CD4-positive, alpha-beta T cell treated with Interleukin-1 beta for 1 hour (primary cell): Measurements from ENCODE around the gene P4HA2.
"Not testable (repeated sequence)": the region's sequence is repeated elsewhere in the genome, so short reads cannot be mapped to it uniquely, and the experiment has no call there.

ENCODE experiments used
- DNase-seq, 2 donors: peaks; one replicate each; pipeline ENCODE4 v3.0.0-alpha.2; 2020 to 2022

Gene P4HA2

DNA sequence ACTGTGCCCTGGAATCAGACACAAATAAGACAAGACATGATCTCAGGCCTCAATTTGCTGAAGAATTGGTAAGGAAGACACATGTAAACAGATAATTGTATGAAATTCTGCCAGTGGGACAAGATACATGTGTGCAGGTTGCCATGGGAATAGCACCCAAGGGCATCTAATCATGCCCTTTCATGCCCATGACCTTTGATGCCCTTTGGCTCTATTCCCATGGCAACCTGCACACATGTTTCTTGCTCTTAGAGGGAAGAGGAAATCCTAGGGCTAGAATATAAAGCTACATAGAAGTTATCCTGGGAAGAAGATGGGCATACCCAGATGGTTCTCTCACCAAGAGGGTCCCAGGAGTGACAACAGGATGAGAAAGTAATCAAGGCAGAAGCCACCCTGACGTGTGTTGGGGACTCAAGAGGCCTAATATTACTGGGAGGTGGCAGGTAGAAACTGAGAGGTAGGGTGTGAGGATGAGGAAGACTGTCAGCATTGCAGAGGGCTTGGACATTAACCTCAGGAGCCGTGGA is 34.4 kb downstream of the P4HA2 start:
- DNase-seq, result no peak

DNA sequence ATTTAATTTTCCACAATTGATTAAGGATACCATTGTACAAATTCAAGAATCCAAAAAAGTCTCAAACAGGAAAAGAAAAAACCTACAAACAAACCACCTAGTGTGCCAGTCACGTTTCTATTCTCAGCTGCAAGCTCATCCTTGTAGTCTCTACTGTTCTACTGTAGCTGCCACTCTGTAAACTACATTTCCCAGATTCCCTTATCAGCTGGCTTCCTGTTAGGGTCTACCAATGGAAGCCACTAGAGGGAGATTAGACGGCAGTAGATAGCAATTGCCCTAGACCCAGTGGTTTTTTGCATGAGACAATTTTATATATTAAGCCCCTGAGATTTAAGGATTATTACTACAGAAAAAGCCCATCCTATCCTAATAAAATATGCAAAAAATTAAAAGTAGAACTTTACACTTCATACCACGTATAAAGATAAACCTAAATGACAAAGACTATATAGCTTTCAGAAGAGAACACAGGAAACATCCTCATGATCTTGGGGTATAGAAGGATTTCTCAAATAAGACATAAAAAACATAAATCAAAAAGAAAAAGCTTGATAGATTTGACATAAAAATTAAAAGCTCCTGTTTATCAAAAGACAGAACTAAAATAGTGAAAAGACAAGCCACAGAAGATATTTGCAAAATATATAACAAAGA is 37.4 kb downstream of the P4HA2 start:
- DNase-seq, result peak in 1 of 2 donors; percentile 54

DNA sequence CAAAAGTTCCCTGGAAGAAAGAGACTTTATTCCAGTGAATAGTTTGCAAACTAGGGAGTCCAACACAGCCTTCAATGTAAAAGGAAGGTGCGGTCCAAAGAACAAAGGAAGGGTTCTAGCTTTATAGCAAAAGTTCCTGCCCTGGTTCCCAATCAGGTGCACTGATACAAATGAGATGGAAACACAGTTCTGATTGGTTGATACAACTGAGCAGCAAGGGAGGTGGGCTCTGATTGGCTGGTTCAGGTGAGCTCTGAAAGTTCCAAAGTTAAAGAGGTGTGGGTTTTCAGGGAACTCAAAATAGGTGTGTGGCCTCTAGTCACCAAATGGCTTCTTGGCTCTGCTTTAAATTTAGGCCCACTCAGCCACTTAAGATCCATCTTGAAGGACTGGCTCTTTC is 43.1 kb downstream of the P4HA2 start:
- DNase-seq, result no peak

DNA sequence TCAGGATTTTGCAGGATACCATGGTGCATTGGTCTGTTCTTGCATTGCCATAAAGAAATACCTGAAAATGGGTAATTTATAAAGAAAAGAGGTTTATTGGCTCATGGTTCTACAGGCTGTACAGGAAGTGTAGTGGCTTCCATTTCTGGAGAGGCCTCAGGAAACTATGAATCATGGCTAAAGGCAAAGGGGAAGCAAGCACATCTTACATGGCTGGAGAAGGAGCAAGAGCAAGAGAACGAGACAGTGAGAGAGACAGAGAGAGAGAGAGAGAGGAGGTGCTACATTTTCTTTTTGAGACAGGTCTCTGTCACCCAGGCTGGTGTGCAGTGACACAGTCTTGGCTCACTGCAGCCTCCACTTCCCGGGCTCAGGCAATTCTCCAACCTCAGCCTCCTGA is 43.9 kb downstream of the P4HA2 start:
- DNase-seq, result no peak

DNA sequence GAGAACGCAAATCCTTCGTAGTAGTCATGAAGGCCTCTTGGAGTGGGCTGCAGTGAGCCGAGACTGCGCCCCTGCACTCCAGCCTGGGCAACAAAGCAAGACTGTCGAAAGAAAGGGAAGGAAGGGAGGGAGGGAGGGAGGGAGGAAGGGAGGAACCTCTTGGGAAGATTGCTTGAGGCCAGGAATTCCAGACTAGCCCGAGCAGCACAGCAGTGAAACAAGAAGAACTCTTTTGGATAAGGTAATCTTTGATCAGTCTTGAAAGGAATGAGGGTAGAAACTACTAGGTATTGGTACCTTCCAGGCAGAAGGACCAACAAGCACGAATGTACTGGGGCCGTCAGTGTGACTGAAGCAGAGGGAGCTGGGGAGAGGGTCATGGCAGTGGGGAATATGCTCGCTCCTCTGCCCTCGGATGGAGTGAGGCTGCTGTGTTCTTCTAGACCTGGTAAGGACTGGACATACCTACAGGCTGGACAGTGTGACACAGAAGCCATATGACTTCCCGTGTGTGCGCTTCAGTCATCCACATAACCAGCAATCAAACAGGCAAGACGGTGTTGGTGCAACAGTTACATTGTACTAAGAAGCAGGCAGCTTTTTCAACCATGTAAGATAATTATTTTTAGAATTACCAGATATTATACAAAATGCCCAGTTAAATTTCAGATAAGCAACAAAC is 45.2 kb downstream of the P4HA2 start:
- DNase-seq, result no peak

DNA sequence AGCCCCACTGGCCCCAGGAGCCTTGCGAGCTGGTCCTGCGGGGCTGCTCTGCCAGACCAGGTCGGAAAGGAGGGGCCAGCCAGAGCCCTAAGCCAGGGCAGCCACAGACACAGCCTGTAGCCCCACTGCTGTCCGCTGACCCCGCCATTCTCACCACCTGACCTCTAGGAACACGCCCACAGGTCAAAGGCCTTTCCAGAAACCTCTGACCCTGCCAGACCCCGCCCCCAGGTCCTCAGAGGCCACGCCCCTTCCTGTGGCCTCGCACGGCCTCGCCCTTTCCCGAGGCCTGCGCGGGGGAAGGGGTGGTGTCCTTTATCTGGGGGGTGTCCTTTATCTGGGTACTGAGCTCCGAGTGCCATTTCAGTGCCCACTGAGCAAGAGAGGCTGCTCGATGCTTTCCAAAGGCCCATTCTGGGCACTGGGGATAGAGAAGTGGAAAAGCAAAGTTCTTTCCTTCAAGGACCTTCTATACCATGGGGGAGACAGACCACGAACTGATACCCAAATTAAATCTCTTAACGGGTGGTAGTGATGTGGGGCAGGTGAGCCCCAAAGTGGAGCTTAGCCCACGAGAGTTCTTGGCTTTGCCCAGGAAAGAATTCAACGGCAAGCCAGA is 46.5 kb downstream of the P4HA2 start:
- no peak for DNase-seq

DNA sequence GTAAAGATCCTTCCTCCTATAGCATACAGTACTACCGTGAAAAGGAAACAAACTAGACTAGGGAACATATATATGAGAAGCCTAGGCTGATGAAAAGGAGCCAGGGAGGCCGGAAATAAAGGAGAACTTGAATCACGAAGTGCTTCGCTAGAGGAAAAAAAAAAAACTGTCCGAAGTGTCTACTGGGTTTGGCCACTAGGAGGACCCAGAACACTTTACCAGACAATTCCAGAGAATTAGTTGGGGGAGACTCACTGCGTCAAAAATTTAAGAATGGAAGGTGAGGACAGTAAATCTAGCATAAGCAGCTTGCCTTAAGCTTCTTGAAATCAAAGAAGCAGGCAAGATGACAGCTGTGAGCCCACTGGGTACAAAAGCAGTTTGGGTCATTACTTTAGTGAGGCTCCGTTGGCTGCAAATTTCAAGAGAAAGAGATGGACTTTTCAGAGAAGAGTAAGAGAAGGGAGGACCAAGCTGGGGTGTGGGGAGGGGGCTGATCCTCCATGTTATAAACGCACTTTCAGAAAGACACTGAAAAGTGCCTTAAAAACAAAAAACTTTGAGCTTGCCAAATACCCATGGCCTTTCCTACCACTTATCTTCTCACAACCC is 47.4 kb downstream of the P4HA2 start:
- DNase-seq, result no peak

DNA sequence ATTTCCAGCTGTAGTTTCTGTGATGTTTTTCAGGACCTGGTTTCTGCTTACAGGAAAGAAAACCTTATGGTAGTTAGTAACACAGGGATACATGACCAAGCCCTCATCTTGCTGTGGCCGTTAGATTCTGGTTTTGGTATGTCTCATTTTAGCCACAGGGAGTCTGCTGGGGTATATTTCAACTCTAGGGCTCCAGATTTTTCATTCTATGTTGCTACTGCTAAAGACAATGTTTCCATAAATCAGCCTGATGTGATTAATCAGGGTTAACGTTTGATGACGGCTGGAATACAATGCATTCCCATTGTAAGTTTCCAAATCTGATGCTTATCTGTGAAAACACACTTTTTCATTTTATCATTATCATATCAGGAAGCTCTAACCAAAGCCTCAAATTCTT is 48.2 kb downstream of the P4HA2 start:
- DNase-seq, result no peak

DNA sequence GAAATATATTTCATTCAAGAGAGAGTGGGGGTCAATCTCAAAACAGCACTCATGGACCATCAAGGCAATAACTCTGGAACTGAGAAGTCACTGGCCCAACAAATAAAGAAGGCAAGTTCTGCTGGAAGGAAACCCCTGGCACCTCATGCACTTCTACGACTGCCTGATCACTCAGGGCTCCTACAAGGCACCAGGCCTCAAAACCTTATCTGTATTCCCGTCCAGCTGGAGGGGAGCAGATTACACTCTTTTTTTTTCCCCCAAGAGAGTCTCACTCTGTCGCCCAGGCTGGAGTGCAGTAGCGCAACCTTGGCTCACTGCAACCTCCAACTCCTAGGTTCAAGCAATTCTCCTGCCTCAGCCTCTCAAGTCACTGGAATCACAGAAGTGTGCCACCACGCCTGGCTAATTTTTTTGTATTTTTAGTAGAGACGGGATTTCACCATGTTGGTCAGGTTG is 49.9 kb downstream of the P4HA2 start:
- DNase-seq, result no peak

DNA sequence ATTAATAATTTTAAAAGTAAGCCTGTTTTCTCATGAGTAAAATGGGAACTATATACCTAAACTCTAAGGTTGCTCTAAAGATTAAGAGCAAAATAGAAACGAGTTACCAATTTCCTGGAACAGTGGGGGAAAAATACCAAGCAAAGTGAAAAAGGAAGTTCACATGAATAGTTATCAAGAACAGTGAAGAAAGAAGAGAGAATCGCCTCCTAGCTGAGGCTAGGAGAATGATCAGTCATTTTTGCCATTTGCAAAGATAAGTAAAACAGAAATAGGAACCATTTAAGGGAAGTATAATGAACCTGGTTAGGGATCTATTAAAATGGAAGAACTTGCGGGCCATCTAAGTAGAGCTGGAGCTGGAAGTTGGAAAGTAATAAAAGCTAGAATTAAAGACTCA is 50.7 kb downstream of the P4HA2 start:
- DNase-seq, result peak in 1 of 2 donors; percentile 7

DNA sequence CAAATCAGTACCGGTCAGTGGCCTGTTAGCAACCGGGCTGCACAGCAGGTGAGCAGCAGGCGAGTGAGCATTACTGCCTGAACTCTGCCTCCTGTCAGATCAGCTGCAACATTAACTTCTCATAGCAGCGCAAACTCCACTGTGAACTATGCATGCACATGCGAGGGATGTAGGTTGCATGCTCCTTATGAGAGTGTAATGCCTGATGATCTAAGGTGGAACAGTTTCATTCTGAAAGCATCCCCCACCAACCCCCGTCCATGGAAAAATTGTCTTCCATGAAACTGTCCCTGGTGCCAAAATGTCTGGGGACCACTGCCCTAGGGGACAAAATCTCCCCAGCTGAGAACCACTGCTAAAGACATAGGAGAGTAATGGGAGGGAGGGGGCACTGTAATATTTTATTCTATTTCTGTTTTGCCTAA is 51.1 kb downstream of the P4HA2 start:
- DNase-seq, result no peak

DNA sequence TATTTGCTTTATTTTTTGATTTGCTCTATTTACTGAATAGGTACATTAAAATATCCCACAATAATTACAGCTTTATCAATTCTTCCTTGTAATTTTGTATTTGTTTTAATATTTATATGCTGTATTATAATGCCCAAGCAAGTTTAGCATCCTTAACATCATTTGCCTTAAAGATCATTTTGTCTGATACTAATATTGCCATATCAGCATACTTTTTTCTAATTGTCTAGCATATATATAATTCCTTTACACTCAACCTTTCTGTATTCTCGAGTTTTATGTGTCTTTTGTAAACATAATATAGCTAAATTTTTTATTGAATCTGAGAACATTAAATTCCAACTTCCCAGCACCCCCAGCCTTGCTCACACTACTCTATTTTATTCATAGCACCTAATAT is 64.7 kb downstream of the P4HA2 start:
- DNase-seq, result no peak

DNA sequence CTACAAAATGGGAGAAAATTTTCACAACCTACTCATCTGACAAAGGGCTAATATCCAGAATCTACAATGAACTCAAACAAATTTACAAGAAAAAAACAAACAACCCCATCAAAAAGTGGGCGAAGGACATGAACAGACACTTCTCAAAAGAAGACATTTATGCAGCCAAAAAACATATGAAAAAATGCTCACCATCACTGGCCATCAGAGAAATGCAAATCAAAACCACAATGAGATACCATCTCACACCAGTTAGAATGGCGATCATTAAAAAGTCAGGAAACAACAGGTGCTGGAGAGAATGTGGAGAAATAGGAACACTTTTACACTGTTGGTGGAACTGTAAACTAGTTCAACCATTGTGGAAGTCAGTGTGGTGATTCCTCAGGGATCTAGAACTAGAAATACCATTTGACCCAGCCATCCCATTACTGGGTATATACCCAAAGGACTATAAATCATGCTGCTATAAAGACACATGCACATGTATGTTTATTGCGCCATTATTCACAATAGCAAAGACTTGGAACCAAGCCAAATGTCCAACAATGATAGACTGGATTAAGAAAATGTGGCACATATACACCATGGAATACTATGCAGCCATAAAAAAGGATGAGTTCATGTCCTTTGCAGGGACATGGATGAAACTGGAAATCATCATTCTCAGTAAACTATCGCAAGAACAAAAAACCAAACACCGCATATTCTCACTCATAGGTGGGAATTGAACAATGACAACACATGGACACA is 65.9 kb downstream of the P4HA2 start:
- DNase-seq, result not testable (repeated sequence)

DNA sequence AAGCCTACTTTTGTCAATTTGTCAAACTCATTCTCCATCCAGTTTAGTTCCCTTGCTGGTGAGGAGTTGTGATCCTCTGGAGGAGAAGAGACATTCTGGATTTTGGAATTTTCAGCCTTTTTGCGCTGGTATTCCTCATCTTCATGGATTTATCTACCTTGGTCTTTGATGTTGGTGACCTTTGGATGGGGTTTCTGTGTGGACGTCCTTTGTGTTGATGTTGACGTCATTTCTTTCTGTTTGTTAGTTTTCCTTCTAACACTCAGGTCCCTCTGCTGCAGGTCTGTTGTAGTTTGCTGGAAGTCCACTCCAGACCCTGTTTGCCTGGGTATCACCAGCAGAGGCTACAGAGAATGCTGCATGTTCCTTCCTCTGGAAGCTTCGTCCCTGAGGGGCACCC is 71.2 kb downstream of the P4HA2 start:
- no peak for DNase-seq

DNA sequence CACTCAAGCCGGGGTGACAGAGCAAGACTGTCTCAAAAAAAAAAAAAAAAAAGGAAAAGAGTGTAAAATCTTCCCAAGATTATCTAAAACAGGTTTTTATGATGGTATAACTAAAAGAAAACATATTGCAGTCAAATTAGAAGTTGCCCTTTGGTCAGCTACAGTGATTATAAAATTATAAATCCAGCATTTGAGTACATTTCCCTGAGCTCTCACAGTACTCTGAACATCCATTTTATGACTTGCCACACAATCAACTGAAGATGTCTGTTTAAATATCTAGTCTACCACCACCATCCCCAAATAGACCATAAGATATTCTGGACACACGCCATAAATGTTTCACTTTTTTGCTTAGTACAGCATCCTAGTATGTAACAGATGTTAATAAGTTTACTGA is 77.1 kb downstream of the P4HA2 start:
- no peak for DNase-seq

DNA sequence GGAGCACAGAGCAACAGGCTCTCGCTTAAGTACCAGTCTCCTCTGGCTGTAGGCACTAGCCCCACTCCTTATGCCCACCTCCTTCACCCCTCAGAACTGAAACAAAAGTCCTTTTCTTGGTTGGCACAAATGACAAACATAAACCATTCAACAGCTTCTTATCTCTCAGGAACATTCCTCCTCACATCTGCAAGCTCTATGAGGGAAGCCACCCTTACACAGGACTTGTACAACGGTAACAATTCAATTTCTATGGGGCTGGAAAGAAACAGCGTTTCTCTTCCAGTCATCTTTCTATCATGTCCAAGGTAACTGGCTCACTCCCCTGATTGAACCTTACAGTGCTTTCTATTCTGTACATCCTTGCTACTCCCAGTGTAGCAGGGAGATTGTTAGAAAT is 80.0 kb downstream of the P4HA2 start:
- DNase-seq, result no peak

DNA sequence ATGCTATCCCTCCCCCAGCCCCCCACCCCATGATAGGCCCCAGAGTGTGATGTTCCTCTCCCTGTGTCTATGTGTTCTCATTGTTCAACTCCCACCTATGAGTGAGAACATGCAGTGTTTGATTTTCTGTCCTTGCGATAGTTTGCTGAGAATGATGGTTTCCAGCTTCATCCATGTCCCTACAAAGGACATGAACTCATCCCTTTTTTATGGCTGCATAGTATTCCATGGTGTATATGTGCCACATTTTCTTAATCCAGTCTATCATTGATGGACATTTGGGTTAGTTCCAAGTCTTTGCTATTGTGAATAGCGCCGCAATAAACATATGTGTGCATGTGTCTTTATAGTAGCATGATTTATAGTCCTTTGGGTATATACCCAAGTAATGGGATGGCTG is 82.3 kb downstream of the P4HA2 start:
- not testable (repeated sequence) for DNase-seq

DNA sequence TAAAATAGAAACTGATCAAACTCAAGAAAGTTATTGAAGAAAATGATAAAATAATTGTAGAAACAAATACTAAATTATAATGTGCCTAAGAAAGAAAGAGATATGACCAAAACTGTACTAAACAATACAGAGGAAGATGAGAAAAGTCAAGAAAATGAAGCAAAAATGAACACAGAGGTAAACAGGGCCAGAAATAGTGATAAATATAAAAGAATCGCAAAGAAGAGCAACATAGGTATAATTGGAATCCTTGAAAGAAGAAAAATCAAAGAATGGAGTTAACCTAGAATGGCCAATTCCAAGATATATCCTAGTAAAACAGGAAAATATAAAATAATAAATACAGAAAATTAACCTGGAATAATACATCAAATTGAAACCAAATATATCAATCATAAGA is 84.5 kb downstream of the P4HA2 start:
- no peak for DNase-seq

DNA sequence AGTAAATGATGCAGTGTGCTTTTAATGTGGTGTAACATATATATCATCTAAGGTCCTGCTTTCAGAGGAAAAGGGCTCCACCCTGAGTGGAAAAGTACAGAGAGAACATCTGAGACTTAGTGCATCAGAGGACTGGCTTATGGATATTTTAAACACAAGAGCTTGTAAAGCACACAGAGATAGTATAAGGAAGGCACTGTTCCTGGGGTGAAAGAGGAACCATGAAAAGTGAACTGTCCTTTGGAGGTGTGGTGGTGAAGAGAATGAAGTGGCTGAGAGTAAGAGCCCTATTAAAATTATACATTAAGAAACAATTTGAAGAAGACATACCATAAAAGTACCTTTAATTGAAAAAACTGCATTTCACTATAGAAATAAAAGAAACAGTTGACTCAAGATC is 85.2 kb downstream of the P4HA2 start:
- DNase-seq, result no peak
